Endothelial cell of umbilical vein (primary cell): Measurements from ENCODE around the gene KIF26A. TPM values are rescaled to one million over a fixed set of nuclear protein-coding genes. Genes with fewer than 3 reads are reported as not detected.

Experiments used
- BruUV-seq: library from RNA; stranded (reverse); fragments of 400-500 nt; replicated peaks from 2 replicates; lab custom pipeline; 2021; lab: Mats Ljungman, UMichigan
- CTCF ChIA-PET: fragments of 300-600, 350-600 bp; sonication (Branson Sonifier 250); formaldehyde crosslinking; loops from one replicate; lab custom pipeline; 2021; ENCODE audit warnings: antibody characterized with exemption, inconsistent platforms; lab: Charles Lee
- POLR2A ChIA-PET: fragments of 300-600, 350-600 bp; sonication (Branson Sonifier 250); formaldehyde crosslinking; loops from one replicate; lab custom pipeline; 2021; ENCODE audit warnings: antibody characterized with exemption, inconsistent platforms; lab: Charles Lee
- DNase-seq: peaks from one replicate; pipeline ENCODE4 v3.0.0-alpha.2; 2011; ENCODE audit warnings: low read depth, low spot score
- FAIRE-seq: peaks from 2 replicates; lab custom pipeline; 2011; peaks lifted over from hg19 to GRCh38; lab: Jason Lieb, UNC
- H2AFZ ChIP-seq: 2 replicates; pipeline ENCODE4 v1.6.0; 2012; ENCODE audit warnings: low read depth, low read length, control low read depth, inconsistent platforms
- H3K27ac ChIP-seq: 2 replicates; pipeline ENCODE4 v1.5.1; 2011; ENCODE audit warnings: low read depth, mild to moderate bottlenecking, control low read depth, low read length, moderate library complexity; ENCODE audit not compliant: insufficient read depth
- H3K27me3 ChIP-seq, 2 experiments: 2 replicates each; pipeline versions ENCODE4 v1.6.0 to v1.6.1; 2011; ENCODE audit warnings: low read length in 2 of 2, mixed read lengths in 1 of 2; ENCODE audit not compliant: control insufficient read depth in 2 of 2, insufficient read depth in 2 of 2
- H3K36me3 ChIP-seq, 2 experiments: 2 replicates in 1 of 2; 3 replicates in 1 of 2; pipeline ENCODE4 v1.5.1; 2011; ENCODE audit warnings: low read length in 2 of 2, mild to moderate bottlenecking in 1 of 2, moderate library complexity in 1 of 2; ENCODE audit not compliant: control insufficient read depth in 2 of 2, insufficient read depth in 2 of 2; ENCODE audit errors: extremely low read depth in 1 of 2
- H3K4me1 ChIP-seq: 3 replicates; pipeline ENCODE4 v1.5.1; 2011; ENCODE audit warnings: mild to moderate bottlenecking, low read length; ENCODE audit not compliant: control insufficient read depth, insufficient read depth; ENCODE audit errors: extremely low read depth
- H3K4me2 ChIP-seq: 2 replicates; pipeline ENCODE4 v1.6.1; 2011; ENCODE audit warnings: low read length, control low read depth, mixed read lengths; ENCODE audit not compliant: insufficient read depth
- H3K4me3 ChIP-seq, 3 experiments: fragments of 200-600 bp in 1 of 3; sonication (generic), shearing (Covaris generic) in 1 of 3; replicated peaks in 1 of 3; 2 replicates each; pipeline ENCODE4 v1.5.1; 2011 to 2016; ENCODE audit warnings: control low read depth in 3 of 3, low read length in 3 of 3, mild to moderate bottlenecking in 2 of 3, inconsistent platforms in 1 of 3, low read depth in 1 of 3, moderate library complexity in 1 of 3; ENCODE audit not compliant: insufficient read depth in 1 of 3
- H3K79me2 ChIP-seq: 2 replicates; pipeline ENCODE4 v1.6.0; 2012; ENCODE audit warnings: low read length, inconsistent platforms; ENCODE audit not compliant: control insufficient read depth, insufficient read depth
- H3K9ac ChIP-seq: replicated peaks from 2 replicates; pipeline ENCODE3; 2011; ENCODE audit warnings: low read length, control low read depth; ENCODE audit not compliant: insufficient read depth; ENCODE audit errors: extremely low read depth
- H3K9me1 ChIP-seq: replicated peaks from 3 replicates; pipeline ENCODE4 v1.6.0; 2011; ENCODE audit warnings: mild to moderate bottlenecking, low read length; ENCODE audit not compliant: control insufficient read depth, insufficient read depth; ENCODE audit errors: extremely low read depth
- H3K9me3 ChIP-seq: replicated peaks from 2 replicates; pipeline ENCODE4 v1.5.1; 2012; ENCODE audit warnings: low read length, inconsistent platforms; ENCODE audit not compliant: control insufficient read depth, insufficient read depth
- H4K20me1 ChIP-seq: replicated peaks from 2 replicates; pipeline ENCODE3; 2011; ENCODE audit warnings: mild to moderate bottlenecking, low read length; ENCODE audit not compliant: control insufficient read depth, insufficient read depth; ENCODE audit errors: extremely low read depth
- EZH2 ChIP-seq: IDR thresholded peaks from 2 replicates; pipeline ENCODE4 v1.6.1; 2012; ENCODE audit warnings: borderline replicate concordance, low read depth, mild to moderate bottlenecking, moderate library complexity, low read length, inconsistent platforms; ENCODE audit not compliant: severe bottlenecking
- FOS ChIP-seq: IDR thresholded peaks from 2 replicates; pipeline ENCODE4 v1.6.1; 2011; ENCODE audit warnings: mild to moderate bottlenecking, low read length, moderate library complexity, borderline replicate concordance; ENCODE audit not compliant: insufficient read depth
- GATA2 ChIP-seq: IDR thresholded peaks from 2 replicates; pipeline ENCODE4 v1.7.0; 2011; ENCODE audit warnings: low read depth, mild to moderate bottlenecking, moderate library complexity, mixed read lengths, low read length; ENCODE audit not compliant: insufficient read length, insufficient read depth
- JUN ChIP-seq: IDR thresholded peaks from 2 replicates; pipeline ENCODE4 v1.6.1; 2011; ENCODE audit warnings: borderline replicate concordance, low read depth; ENCODE audit not compliant: insufficient read length, insufficient read depth
- MYC ChIP-seq: IDR thresholded peaks from one replicate; pipeline ENCODE4 v1.6.1; 2011; ENCODE audit warnings: mild to moderate bottlenecking, low read depth, low read length
- POLR2A ChIP-seq: IDR thresholded peaks from 2 replicates; pipeline ENCODE4 v1.6.1; 2012; ENCODE audit warnings: low read depth, mild to moderate bottlenecking, control low read depth, low read length
- POLR2AphosphoS5 ChIP-seq: IDR thresholded peaks from 2 replicates; pipeline ENCODE4 v1.6.1; 2012; ENCODE audit warnings: low read depth, mild to moderate bottlenecking, control low read depth, low read length, moderate library complexity; ENCODE audit not compliant: insufficient read depth
- dilution Hi-C: fragments of 300-500 bp; cut with MboI; formaldehyde crosslinking; loops from one replicate; pipeline ENCODE4 v1.15.0; 2019; ENCODE audit warnings: low sequenced_read_pairs; ENCODE audit not compliant: extremely low pct_ligation_motif_present
- intact Hi-C: fragments of 100-400 bp; cut with micrococcal nuclease; formaldehyde crosslinking; loops from one replicate; pipeline ENCODE4 v1.10.0; 2022
- polyA plus RNA-seq, 4 experiments: library from polyadenylated mRNA; depleted of rRNA in 3 of 4; stranded (reverse) in 3 of 4; unstranded in 1 of 4; fragments of >200 nt; gene quantifications; 2 replicates each; pipeline versions ENCODE4 v1.2.1 to v1.2.3, GENCODE V29; 2011 to 2012; ENCODE audit warnings: missing spikeins in 1 of 4
- total RNA-seq: library from RNA; stranded (reverse); gene quantifications from 2 replicates; pipeline ENCODE4 v1.2.3, GENCODE V29; 2021
- TF ChIP-seq, protein P1 (sequence below): IDR thresholded peaks from 2 replicates; pipeline ENCODE4 v1.6.1; 2011; ENCODE audit not compliant: insufficient read depth, insufficient read length
- TF ChIP-seq, protein P2 (sequence below), 2 donors: IDR thresholded peaks; 1 replicate in 1 of 2; 2 replicates in 1 of 2; pipeline ENCODE4 v1.5.1; 2011; ENCODE audit warnings: low read length in 2 of 2, mild to moderate bottlenecking in 2 of 2, moderate library complexity in 2 of 2, control low read depth in 1 of 2, inconsistent platforms in 1 of 2, low read depth in 1 of 2; ENCODE audit not compliant: insufficient read depth in 1 of 2; ENCODE audit errors: extremely low read depth in 1 of 2

KIF26A gene
- total and polyA plus RNA-seq, 2 donors (not counting 3 experiments of a cell fraction or from before 2014, with no cell fraction given), result 3.6 to 10.7 TPM

DNA sequence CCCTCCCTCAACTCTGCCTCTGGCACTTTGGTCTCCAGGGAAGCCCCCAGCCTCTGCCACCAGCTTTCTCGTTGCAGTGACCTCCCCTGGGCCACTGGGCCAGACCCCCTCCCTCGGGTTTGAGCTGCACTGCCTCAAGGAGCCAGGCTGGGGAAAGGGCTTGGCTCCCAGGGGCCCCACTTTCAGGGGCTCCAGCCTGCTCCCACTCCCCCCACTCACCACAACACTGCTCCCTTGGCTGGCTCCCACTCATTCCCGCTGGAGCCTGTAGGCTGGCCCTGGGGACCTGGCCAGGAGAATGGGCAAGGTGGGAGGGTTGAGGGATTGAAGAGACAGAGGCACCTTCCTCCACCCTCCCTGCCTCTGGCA is 19.3 kb upstream of the KIF26A start:
- Histone ChIP-seq H3K4me3 (no peak overlapping the region), H3K4me2 (no peak overlapping the region), H3K9ac (no peak overlapping the region), H3K79me2 (no peaks in the 10 kb centered on the region), H3K27me3 (peaks cover 28% of the 10 kb centered on the region in 2 experiments), H3K9me3 (no peaks in the 10 kb centered on the region), H3K27ac (no peak overlapping the region), H2AFZ (no peak overlapping the region), H3K36me3 (no peaks in the 10 kb centered on the region), H3K9me1 (no peaks in the 10 kb centered on the region), H4K20me1 (no peaks in the 10 kb centered on the region), H3K4me1 (no peaks in the 10 kb centered on the region)
- intact Hi-C loops, result no loop called here
- POLR2A ChIA-PET, result no interaction called here
- BruUV-seq, result no TSS peak
- DNase-seq (no peak), FAIRE-seq (no peak)
- dilution Hi-C loops, result no loop called here
- CTCF ChIA-PET, result interaction anchor here (1.0 kb wide), 1 partner anchor 19 kb away, joined by 4 read pairs; no protein-coding TSS in a partner anchor
- no peak for TF ChIP-seq MYC
- no peak for TF ChIP-seq POLR2A
- TF ChIP-seq POLR2AphosphoS5, result no peak
- TF ChIP-seq EZH2, result no peak
- TF ChIP-seq, protein P1, sequence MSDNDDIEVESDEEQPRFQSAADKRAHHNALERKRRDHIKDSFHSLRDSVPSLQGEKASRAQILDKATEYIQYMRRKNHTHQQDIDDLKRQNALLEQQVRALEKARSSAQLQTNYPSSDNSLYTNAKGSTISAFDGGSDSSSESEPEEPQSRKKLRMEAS, result no peak
- TF ChIP-seq, protein P2, sequence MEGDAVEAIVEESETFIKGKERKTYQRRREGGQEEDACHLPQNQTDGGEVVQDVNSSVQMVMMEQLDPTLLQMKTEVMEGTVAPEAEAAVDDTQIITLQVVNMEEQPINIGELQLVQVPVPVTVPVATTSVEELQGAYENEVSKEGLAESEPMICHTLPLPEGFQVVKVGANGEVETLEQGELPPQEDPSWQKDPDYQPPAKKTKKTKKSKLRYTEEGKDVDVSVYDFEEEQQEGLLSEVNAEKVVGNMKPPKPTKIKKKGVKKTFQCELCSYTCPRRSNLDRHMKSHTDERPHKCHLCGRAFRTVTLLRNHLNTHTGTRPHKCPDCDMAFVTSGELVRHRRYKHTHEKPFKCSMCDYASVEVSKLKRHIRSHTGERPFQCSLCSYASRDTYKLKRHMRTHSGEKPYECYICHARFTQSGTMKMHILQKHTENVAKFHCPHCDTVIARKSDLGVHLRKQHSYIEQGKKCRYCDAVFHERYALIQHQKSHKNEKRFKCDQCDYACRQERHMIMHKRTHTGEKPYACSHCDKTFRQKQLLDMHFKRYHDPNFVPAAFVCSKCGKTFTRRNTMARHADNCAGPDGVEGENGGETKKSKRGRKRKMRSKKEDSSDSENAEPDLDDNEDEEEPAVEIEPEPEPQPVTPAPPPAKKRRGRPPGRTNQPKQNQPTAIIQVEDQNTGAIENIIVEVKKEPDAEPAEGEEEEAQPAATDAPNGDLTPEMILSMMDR (IDR thresholded peaks at IDR 0.05; ENCODE audit: extremely low read depth in 1 of 2, insufficient read depth in 1 of 2, low read depth in 1 of 2, low read length in 2 of 2), result no peak
- no peak for TF ChIP-seq JUN
- TF ChIP-seq FOS, result no peak
- no peak for TF ChIP-seq GATA2
